K562 (cell line): ENCODE measurements around the gene MRPL4. TPM values are rescaled to one million over a fixed set of nuclear protein-coding genes. Genes with fewer than 3 reads are reported as not detected.

Experiments
- ATAC-seq: fragments of 200-7000 bp; cut with Tn5 transposase; 3 replicates; pipeline ENCODE4 v1.9.1; 2020; ENCODE audit warnings: moderate library complexity
- BruUV-seq: library from RNA; stranded (reverse); fragments of 400-500 nt; replicated peaks from 2 replicates; lab custom pipeline; 2021; lab: Mats Ljungman, UMichigan
- CTCF ChIA-PET: fragments of 300-600 bp; formaldehyde crosslinking; extraction: SDS; loops from one replicate; lab custom pipeline; 2021; ENCODE audit warnings: low intra/inter-chr PET ratio; lab: Yijun Ruan, JAX
- POLR2A ChIA-PET: fragments of 300-600, 350-650 bp; sonication (Branson Sonifier 250); formaldehyde crosslinking; extraction: SDS; loops from one replicate; lab custom pipeline; 2021; ENCODE audit warnings: antibody characterized with exemption, inconsistent platforms; lab: Yijun Ruan, JAX
- DNase-seq, 4 experiments: peaks; one replicate each; pipeline versions ENCODE4 v3.0.0 to v3.0.0-alpha.2; 2011 to 2018; ENCODE audit warnings: low spot score in 3 of 4, mixed read lengths in 3 of 4; ENCODE audit errors: extremely low read depth in 1 of 4
- FAIRE-seq: peaks from 2 replicates; lab custom pipeline; 2011; peaks lifted over from hg19 to GRCh38; lab: Jason Lieb, UNC
- H2AFZ ChIP-seq: 2 replicates; pipeline ENCODE4 v1.6.0; 2011; ENCODE audit warnings: low read depth, low read length, control low read depth, inconsistent platforms
- H3K27ac ChIP-seq: fragments of 200-600 bp; 3 replicates; pipeline ENCODE4 v1.8.0; 2011; ENCODE audit warnings: low read depth, mild to moderate bottlenecking, control low read depth, inconsistent platforms, low read length, moderate library complexity, mixed read lengths; ENCODE audit errors: extremely low read depth
- H3K27me3 ChIP-seq, 2 experiments: fragments of 300-600 bp in 1 of 2; 2 replicates in 1 of 2; 3 replicates in 1 of 2; pipeline versions ENCODE4 v1.6.0 to v1.8.0; 2011; ENCODE audit warnings: inconsistent platforms in 2 of 2, low read length in 2 of 2, mild to moderate bottlenecking in 1 of 2, mixed read lengths in 1 of 2, moderate library complexity in 1 of 2; ENCODE audit not compliant: control insufficient read depth in 2 of 2, insufficient read depth in 2 of 2
- H3K36me3 ChIP-seq: fragments of 300-600 bp; 3 replicates; pipeline ENCODE4 v1.8.0; 2011; ENCODE audit warnings: mild to moderate bottlenecking, low read length, inconsistent platforms; ENCODE audit not compliant: control insufficient read depth, insufficient read depth
- H3K4me1 ChIP-seq, 2 experiments: fragments of 200-600 bp in 1 of 2; replicated peaks in 1 of 2; 2 replicates in 1 of 2; 3 replicates in 1 of 2; pipeline versions ENCODE4 v1.5.1 to v1.8.0; 2011; ENCODE audit warnings: inconsistent platforms in 2 of 2, low read length in 2 of 2, mild to moderate bottlenecking in 1 of 2, mixed read lengths in 1 of 2, moderate library complexity in 1 of 2; ENCODE audit not compliant: control insufficient read depth in 2 of 2, insufficient read depth in 2 of 2
- H3K4me2 ChIP-seq: 2 replicates; pipeline ENCODE4 v1.6.1; 2011; ENCODE audit warnings: low read length, control low read depth, inconsistent platforms, mixed read lengths; ENCODE audit not compliant: insufficient read depth
- H3K4me3 ChIP-seq: fragments of 200-600 bp; sonication (generic), shearing (Covaris generic); 2 replicates; pipeline ENCODE4 v1.5.1; 2016; ENCODE audit warnings: control low read depth, inconsistent platforms
- H3K79me2 ChIP-seq: fragments of 200-600 bp; 3 replicates; pipeline ENCODE4 v1.8.0; 2011; ENCODE audit warnings: low read length, inconsistent platforms; ENCODE audit not compliant: control insufficient read depth, insufficient read depth
- H3K9ac ChIP-seq, 2 experiments: 2 replicates each; pipeline versions ENCODE4 v1.6.0 to v1.6.1; 2011; ENCODE audit warnings: low read depth in 2 of 2, low read length in 2 of 2, control low read depth in 1 of 2, inconsistent platforms in 1 of 2, mild to moderate bottlenecking in 1 of 2, mixed read lengths in 1 of 2; ENCODE audit not compliant: insufficient read depth in 1 of 2
- H3K9me1 ChIP-seq: one replicate; pipeline ENCODE4 v1.6.0; 2011; ENCODE audit warnings: inconsistent platforms, mild to moderate bottlenecking, low read length, moderate library complexity; ENCODE audit not compliant: control insufficient read depth, insufficient read depth
- H3K9me3 ChIP-seq: replicated peaks from 2 replicates; pipeline ENCODE4 v1.5.1; 2011; ENCODE audit warnings: low read depth, low read length, inconsistent platforms; ENCODE audit not compliant: control insufficient read depth, insufficient read depth
- H4K20me1 ChIP-seq: replicated peaks from 2 replicates; pipeline ENCODE4 v1.6.1; 2011; ENCODE audit warnings: low read length, inconsistent platforms, mixed read lengths; ENCODE audit not compliant: control insufficient read depth, insufficient read depth
- CHD1 ChIP-seq: fragments of 200-600 bp; sonication (generic); IDR thresholded peaks from one replicate; pipeline ENCODE4 v1.6.1; 2012; ENCODE audit warnings: mild to moderate bottlenecking, moderate library complexity, low read length, inconsistent platforms
- COPS2 ChIP-seq: fragments of 450-650 bp; conservative IDR thresholded peaks from 2 replicates; pipeline ENCODE4 v1.6.1; 2016; ENCODE audit warnings: mild to moderate bottlenecking, moderate library complexity
- CXXC5 ChIP-seq: fragments of 250-450 bp; sonication (Bioruptor Pico); IDR thresholded peaks from 2 replicates; pipeline ENCODE4 v1.8.0; 2022; ENCODE audit warnings: inconsistent platforms, mild to moderate bottlenecking, moderate library complexity
- HDAC2 ChIP-seq: fragments of 450-650 bp; IDR thresholded peaks from 2 replicates; pipeline ENCODE4 v1.6.1; 2016; ENCODE audit warnings: mild to moderate bottlenecking
- HDGF ChIP-seq: fragments of 450-650 bp; IDR thresholded peaks from 2 replicates; pipeline ENCODE4 v1.6.1; 2016
- MYC ChIP-seq, 2 experiments: fragments of 250-450 bp in 1 of 2; sonication (Bioruptor Pico) in 1 of 2; IDR thresholded peaks; 2 replicates each; pipeline versions ENCODE4 v1.5.1 to v1.6.1; 2012 to 2021; ENCODE audit warnings: low read depth in 2 of 2, borderline replicate concordance in 1 of 2, improper control_type of control experiment in 1 of 2, low read length in 1 of 2, mild to moderate bottlenecking in 1 of 2, moderate library complexity in 1 of 2
- NFXL1 ChIP-seq: fragments of 450-650 bp; formaldehyde crosslinking; IDR thresholded peaks from 2 replicates; pipeline ENCODE4 v1.4.0; 2021; ENCODE audit warnings: mild to moderate bottlenecking
- PML ChIP-seq: IDR thresholded peaks from 2 replicates; pipeline ENCODE4 v1.6.1; 2012; ENCODE audit warnings: low read length, inconsistent platforms
- RREB1 ChIP-seq: fragments of 250-450 bp; sonication (Bioruptor Pico); IDR thresholded peaks from 2 replicates; pipeline ENCODE4 v1.4.0; 2020
- SP1 ChIP-seq: sonication (generic); formaldehyde crosslinking; IDR thresholded peaks from 2 replicates; pipeline ENCODE4 v1.8.1; 2022; ENCODE audit warnings: mild to moderate bottlenecking, missing genetic modification reagents
- SREBF2 ChIP-seq: sonication (generic); formaldehyde crosslinking; IDR thresholded peaks from 2 replicates; pipeline ENCODE4 v1.4.0; 2020; ENCODE audit warnings: mild to moderate bottlenecking, missing genetic modification reagents
- TAF15 ChIP-seq: fragments of 200-400 bp; formaldehyde crosslinking; IDR thresholded peaks from 2 replicates; pipeline ENCODE4 v1.6.1; 2017; ENCODE audit warnings: mild to moderate bottlenecking, low read depth, low read length, moderate library complexity
- TBP ChIP-seq: optimal IDR thresholded peaks from 2 replicates; pipeline ENCODE3; 2011; ENCODE audit warnings: low read depth, low read length, improper control_type of control experiment
- THRAP3 ChIP-seq: fragments of 450-650 bp; IDR thresholded peaks from 2 replicates; pipeline ENCODE4 v1.6.1; 2016; ENCODE audit warnings: mild to moderate bottlenecking, inconsistent platforms, borderline replicate concordance
- ZNF143 ChIP-seq: sonication (generic); formaldehyde crosslinking; IDR thresholded peaks from 2 replicates; pipeline ENCODE4 v1.9.0; 2022; ENCODE audit warnings: mild to moderate bottlenecking, missing genetic modification reagents
- ZNF445 ChIP-seq: fragments of 250-450 bp; sonication (Bioruptor Pico); IDR thresholded peaks from 2 replicates; pipeline ENCODE4 v1.4.0; 2020; ENCODE audit warnings: low read depth, mild to moderate bottlenecking, moderate library complexity
- WGBS: fragments of 100-300 bp; shearing (Covaris generic); methylation state at CpG from one replicate; pipeline ENCODE4 v1.1.6; 2016; ENCODE audit warnings: low coverage, mixed read lengths; ENCODE audit not compliant: insufficient coverage; ENCODE audit errors: missing lambda C conversion rate; 5-methylcytosine and 5-hydroxymethylcytosine counted together
- in situ Hi-C: fragments of 300-500 bp; cut with MboI; formaldehyde crosslinking; loops from 4 replicates; pipeline ENCODE4 v1.15.0; 2018; ENCODE audit warnings: inconsistent platforms, mixed read lengths
- intact Hi-C: fragments of 100-400 bp; cut with micrococcal nuclease; formaldehyde crosslinking; loops from 2 replicates; pipeline ENCODE4 v1.14.2; 2022
- polyA plus RNA-seq, 8 experiments: library from polyadenylated mRNA; depleted of rRNA in 4 of 8; stranded (reverse) in 5 of 8; unstranded in 3 of 8; fragments of >200 nt; fragmentation: Nextera tagmentation in 2 of 8; fragmentation: Illumina TruSeq in 1 of 8; extraction: Ambion mirVana in 2 of 8; extraction: Trizol in 1 of 8; gene quantifications; 2 replicates each; pipeline versions ENCODE4 v1.2.1 to v1.2.3, GENCODE V29; 2011 to 2014; ENCODE audit warnings: inconsistent platforms in 1 of 8, missing spikeins in 1 of 8
- total RNA-seq, 7 experiments: library from RNA; depleted of rRNA in 6 of 7; stranded (reverse); fragments of >200 nt in 6 of 7; fragmentation: Illumina TruSeq in 2 of 7; extraction: Trizol in 2 of 7; gene quantifications; 2 replicates each; pipeline versions ENCODE4 v1.2.1 to v1.2.3, GENCODE V29; 2011 to 2021; ENCODE audit warnings: low replicate concordance in 1 of 7

MRPL4 gene
- total and polyA plus RNA-seq, 9 of the 15 experiments (the other 6 are each of a cell fraction or from before 2014, with no cell fraction given), result 1.4 to 239 (median 64.9) TPM

DNA sequence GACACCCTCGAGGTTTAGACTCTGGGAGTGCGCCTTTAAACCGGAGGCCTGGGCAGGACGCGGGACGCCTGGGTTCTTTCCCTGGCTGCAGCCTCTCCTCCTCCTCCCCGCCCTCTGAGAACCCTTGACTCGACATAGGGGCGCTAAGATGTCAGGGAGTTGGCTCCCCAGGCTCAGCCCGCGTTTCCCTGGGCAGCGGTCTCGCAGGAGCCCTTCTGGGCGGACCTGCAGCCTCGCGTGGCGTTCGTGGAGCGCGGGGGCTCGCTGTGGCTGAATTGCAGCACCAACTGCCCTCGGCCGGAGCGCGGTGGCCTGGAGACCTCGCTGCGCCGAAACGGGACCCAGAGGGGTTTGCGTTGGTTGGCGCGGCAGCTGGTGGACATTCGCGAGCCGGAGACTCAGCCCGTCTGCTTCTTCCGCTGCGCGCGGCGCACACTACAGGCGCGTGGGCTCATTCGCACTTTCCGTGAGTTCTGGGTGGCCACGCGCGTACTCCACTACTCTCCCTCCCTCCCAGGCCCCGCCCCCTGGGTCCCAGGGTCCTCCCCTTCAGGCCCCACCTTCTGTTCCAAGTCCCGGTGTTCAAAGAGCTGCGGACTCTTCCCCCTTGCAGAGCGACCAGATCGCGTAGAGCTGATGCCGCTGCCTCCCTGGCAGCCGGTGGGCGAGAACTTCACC is 39.0 kb downstream of the MRPL4 start:
- ATAC-seq (peak; percentile 34), FAIRE-seq (peak; percentile 70), DNase-seq (peak; percentile 79 to 97 (median 84))
- intact Hi-C loops (no loop called here), in situ Hi-C loops (no loop called here)
- peaks cover 18 to 92% of the 10 kb centered on the region in 2 experiments; a peak in 4 of 5 replicates for H3K4me1 ChIP-seq
- H3K9me1 ChIP-seq, result no peaks in the 10 kb centered on the region
- BruUV-seq, result TSS peak; percentile 45
- peaks cover 2% of the 10 kb centered on the region; the same call in 1 of the 2 replicates for H3K9me3 ChIP-seq
- POLR2A ChIA-PET, result interaction anchor here (0.6 to 3.6 kb wide), 10 partner anchors 9 to 279 kb away, joined by 3 to 23 read pairs (median 4); partner anchors contain the start of genes ICAM1 and RAVER1
- peak overlapping the region; percentile 91 to 99 for H3K9ac ChIP-seq
- H4K20me1 ChIP-seq, result no peaks in the 10 kb centered on the region; the same call in 1 of the 2 replicates
- H3K27me3 ChIP-seq, result no peaks in the 10 kb centered on the region
- peak overlapping the region; percentile 23; the same call in 1 of the 2 replicates for H2AFZ ChIP-seq
- peak overlapping the region; percentile 96 for H3K27ac ChIP-seq
- H3K36me3 ChIP-seq, result peaks cover 39% of the 10 kb centered on the region
- CTCF ChIA-PET, result no interaction called here
- H3K4me3 ChIP-seq, result peak overlapping the region; percentile 79
- peaks cover 85% of the 10 kb centered on the region for H3K79me2 ChIP-seq
- peak overlapping the region; percentile 99 for H3K4me2 ChIP-seq
- WGBS, result 0% methylated on average over 34 of the region's 57 CpGs
- TF ChIP-seq TBP, result peak; percentile 86
- TF ChIP-seq HDAC2, result peak; percentile 52; the same call in 1 of the 2 replicates
- TF ChIP-seq ZNF143 (CRISPR knock-in tag), result no peak
- peak; percentile 33; the same call in 1 of the 2 replicates for TF ChIP-seq PML
- TF ChIP-seq MYC (IDR thresholded peaks at IDR 0.05; ENCODE audit: low read depth, low read length), result peak; percentile 25; the same call in 1 of the 2 replicates
- no peak for TF ChIP-seq MYC (CRISPR knock-in tag; IDR thresholded peaks at IDR 0.05; ENCODE audit: borderline replicate concordance, low read depth)
- 0 out of 2 replicates have a peak, but pooled peaks have one; percentile 49 for TF ChIP-seq HDGF
- peak; percentile 67; the same call in 1 of the 2 replicates for TF ChIP-seq SP1 (CRISPR knock-in tag)
- TF ChIP-seq SREBF2 (CRISPR knock-in tag), result 0 out of 2 replicates have a peak, but pooled peaks have one; percentile 72
- peak; percentile 61; the same call in 1 of the 2 replicates for TF ChIP-seq CXXC5 (CRISPR knock-in tag)
- TF ChIP-seq CHD1, result no peak
- TF ChIP-seq RREB1 (CRISPR knock-in tag), result 0 out of 2 replicates have a peak, but pooled peaks have one; percentile 15
- TF ChIP-seq TAF15, result 0 out of 2 replicates have a peak, but pooled peaks have one; percentile 6
- TF ChIP-seq THRAP3, result 0 out of 2 replicates have a peak, but pooled peaks have one; percentile 10
- TF ChIP-seq NFXL1 (CRISPR knock-in tag), result no peak
- TF ChIP-seq ZNF445 (CRISPR knock-in tag), result no peak
- no peak for TF ChIP-seq COPS2
